Progenitor cell of endocrine pancreas (in vitro differentiated cells): ENCODE results near the gene GALNT1. TPM values are rescaled to one million over a fixed set of nuclear protein-coding genes. Genes with fewer than 3 reads are reported as not detected.

Experiments used
- DNase-seq: peaks from one replicate; pipeline ENCODE4 v3.0.0; 2021; ENCODE audit warnings: low spot score; ENCODE audit not compliant: unreplicated experiment
- H3K27ac Mint-ChIP-seq: 2 replicates; pipeline ENCODE4 v1.8.0; 2021; ENCODE audit warnings: mild to moderate bottlenecking, moderate library complexity, mixed read lengths
- H3K27me3 Mint-ChIP-seq: 2 replicates; pipeline ENCODE4 v1.8.0; 2021; ENCODE audit warnings: mixed read lengths
- H3K36me3 Mint-ChIP-seq: 2 replicates; pipeline ENCODE4 v1.8.0; 2022; ENCODE audit warnings: mixed read lengths; ENCODE audit not compliant: insufficient read depth
- H3K4me1 Mint-ChIP-seq: 2 replicates; pipeline ENCODE4 v1.8.0; 2021; ENCODE audit warnings: low read depth, mixed read lengths
- H3K4me3 Mint-ChIP-seq: 2 replicates; pipeline ENCODE4 v1.8.0; 2021; ENCODE audit warnings: low read depth, mild to moderate bottlenecking, moderate library complexity, mixed read lengths
- H3K9me3 Mint-ChIP-seq: 2 replicates; pipeline ENCODE4 v1.8.0; 2021; ENCODE audit warnings: low read depth, mixed read lengths
- total RNA-seq: library from RNA; stranded (reverse); gene quantifications from 2 replicates; pipeline ENCODE4 v1.2.1, GENCODE V29; 2021
- TF ChIP-seq, protein P1 (sequence below): fragments of 200-600 bp; sonication (generic); IDR thresholded peaks from one replicate; pipeline ENCODE4 v1.5.0; 2021; ENCODE audit warnings: antibody characterized with exemption, mild to moderate bottlenecking; ENCODE audit not compliant: unreplicated experiment

Gene GALNT1
- total RNA-seq, 1 donor from 2014 or later = 92.8 TPM

DNA sequence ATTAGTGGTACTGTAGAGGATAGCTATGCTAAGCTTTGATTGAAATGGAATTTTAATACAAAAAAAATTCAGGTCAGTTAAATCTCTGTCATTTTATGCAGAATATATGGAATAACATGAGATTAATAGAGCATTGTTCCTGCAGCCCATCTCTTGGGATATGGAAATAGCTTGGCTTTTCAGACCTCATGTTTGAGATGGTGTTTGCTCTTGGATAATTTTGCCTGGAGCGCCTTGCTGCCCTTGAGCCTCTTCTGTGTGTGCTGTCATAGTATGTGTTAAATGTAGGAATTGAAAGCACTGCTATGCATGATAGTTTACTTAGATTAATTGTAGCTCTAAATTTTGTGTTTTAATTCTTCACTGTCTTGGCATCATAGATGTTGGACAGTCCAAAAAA, 27.7 kb downstream of the GALNT1 start:
- H3K36me3 Mint-ChIP-seq = peaks cover 3% of the 10 kb centered on the region
- TF ChIP-seq, protein P1, sequence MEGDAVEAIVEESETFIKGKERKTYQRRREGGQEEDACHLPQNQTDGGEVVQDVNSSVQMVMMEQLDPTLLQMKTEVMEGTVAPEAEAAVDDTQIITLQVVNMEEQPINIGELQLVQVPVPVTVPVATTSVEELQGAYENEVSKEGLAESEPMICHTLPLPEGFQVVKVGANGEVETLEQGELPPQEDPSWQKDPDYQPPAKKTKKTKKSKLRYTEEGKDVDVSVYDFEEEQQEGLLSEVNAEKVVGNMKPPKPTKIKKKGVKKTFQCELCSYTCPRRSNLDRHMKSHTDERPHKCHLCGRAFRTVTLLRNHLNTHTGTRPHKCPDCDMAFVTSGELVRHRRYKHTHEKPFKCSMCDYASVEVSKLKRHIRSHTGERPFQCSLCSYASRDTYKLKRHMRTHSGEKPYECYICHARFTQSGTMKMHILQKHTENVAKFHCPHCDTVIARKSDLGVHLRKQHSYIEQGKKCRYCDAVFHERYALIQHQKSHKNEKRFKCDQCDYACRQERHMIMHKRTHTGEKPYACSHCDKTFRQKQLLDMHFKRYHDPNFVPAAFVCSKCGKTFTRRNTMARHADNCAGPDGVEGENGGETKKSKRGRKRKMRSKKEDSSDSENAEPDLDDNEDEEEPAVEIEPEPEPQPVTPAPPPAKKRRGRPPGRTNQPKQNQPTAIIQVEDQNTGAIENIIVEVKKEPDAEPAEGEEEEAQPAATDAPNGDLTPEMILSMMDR = no peak
- DNase-seq = no peak
- no peaks in the 10 kb centered on the region for H3K9me3 Mint-ChIP-seq
- no peaks in the 10 kb centered on the region for H3K27me3 Mint-ChIP-seq
- peaks cover 14% of the 10 kb centered on the region for H3K4me1 Mint-ChIP-seq
- H3K27ac Mint-ChIP-seq = no peak overlapping the region
- H3K4me3 Mint-ChIP-seq = no peak overlapping the region

- TF ChIP-seq, protein P1 = no peak
- H3K27me3 Mint-ChIP-seq = no peaks in the 10 kb centered on the region
- H3K4me1 Mint-ChIP-seq = peaks cover 14% of the 10 kb centered on the region
- no peak overlapping the region for H3K4me3 Mint-ChIP-seq
- H3K27ac Mint-ChIP-seq = no peak overlapping the region
- H3K9me3 Mint-ChIP-seq = no peaks in the 10 kb centered on the region
- H3K36me3 Mint-ChIP-seq = no peaks in the 10 kb centered on the region
- DNase-seq = no peak
Observed at GRCh38 chr18:35610089-35610488, 28.5 kb downstream of the GALNT1 start.

DNA sequence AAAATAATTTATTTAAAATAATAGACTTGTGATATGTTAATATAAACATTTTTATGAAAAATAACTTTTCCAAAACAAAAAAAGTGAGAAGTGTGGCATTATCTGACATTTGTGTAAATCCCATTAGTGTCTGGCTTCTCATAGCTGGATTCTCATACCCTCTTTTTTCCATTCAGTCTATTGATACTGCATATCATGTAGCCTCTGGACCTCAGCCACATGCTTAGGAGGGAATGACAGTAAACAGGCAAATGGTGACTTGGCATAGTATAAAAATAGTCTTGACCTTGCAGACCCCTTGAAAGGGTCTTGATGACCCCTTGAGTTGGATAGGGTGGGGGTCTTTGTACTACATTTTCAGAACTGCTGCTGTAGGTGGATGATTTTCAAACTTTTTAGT, 29.2 kb downstream of the GALNT1 start:
- Mint-ChIP-seq H3K36me3 (no peaks in the 10 kb centered on the region), H3K9me3 (no peaks in the 10 kb centered on the region), H3K27ac (no peak overlapping the region), H3K4me1 (peaks cover 14% of the 10 kb centered on the region), H3K4me3 (no peak overlapping the region), H3K27me3 (no peaks in the 10 kb centered on the region)
- TF ChIP-seq, protein P1 = no peak
- DNase-seq = no peak

DNA sequence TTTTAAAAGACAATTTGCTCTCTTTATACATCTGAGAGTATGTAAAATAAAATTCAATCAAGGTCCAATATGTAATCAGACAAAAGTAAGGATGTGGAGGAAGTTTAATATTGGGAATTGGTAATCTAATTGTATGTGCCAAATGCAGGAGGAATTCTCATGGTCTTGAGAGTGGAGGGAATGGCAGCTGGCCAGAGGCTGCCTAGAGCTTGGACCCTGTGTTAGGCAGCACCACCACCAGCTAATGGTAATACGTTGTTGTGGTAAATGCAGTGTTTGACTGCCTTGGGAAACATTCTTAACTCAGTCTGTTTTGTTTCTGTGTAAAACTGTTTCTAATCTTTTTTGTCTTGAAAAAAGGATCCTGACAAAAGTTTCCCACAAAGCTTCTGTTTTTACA, 30.0 kb downstream of the GALNT1 start:
- Mint-ChIP-seq H3K4me3 (no peak overlapping the region), H3K9me3 (no peaks in the 10 kb centered on the region), H3K4me1 (peaks cover 14% of the 10 kb centered on the region), H3K36me3 (no peaks in the 10 kb centered on the region), H3K27ac (no peak overlapping the region), H3K27me3 (no peaks in the 10 kb centered on the region)
- DNase-seq = no peak
- TF ChIP-seq, protein P1 = no peak

DNA sequence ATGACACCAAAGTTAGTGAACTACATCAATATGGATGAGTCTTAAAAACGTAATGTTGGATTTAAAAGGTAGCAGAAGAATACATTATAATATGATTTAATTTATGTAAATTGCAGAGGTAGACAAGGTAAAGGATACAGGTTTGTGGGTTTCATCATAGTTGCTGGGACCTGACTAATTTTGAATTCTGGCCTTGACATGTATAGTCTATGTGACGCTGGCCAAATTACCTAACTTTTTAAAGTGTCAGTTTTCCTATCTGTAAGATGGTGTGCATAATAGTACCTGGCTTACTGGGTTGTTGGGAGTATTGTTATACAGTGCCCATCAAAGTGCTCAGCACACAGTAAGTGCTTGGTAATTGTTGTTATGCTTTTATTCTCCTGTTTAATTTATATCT, 34.5 kb downstream of the GALNT1 start:
- no peaks in the 10 kb centered on the region for H3K9me3 Mint-ChIP-seq

More for the DNA sequence above, 34.5 kb downstream of the GALNT1 start:
- Mint-ChIP-seq H3K27ac (no peak overlapping the region), H3K4me3 (no peak overlapping the region), H3K4me1 (peaks cover 6% of the 10 kb centered on the region), H3K27me3 (no peaks in the 10 kb centered on the region), H3K36me3 (no peaks in the 10 kb centered on the region)
- no peak for DNase-seq
- TF ChIP-seq, protein P1 = no peak
